OCI-LY1 (cell line): ENCODE measurements around the gene PXDN.

Experiments used
- EZH2 ChIP-seq: fragments of 200-600 bp; sonication (generic), shearing (Covaris generic); IDR thresholded peaks from 2 replicates; pipeline ENCODE4 v1.8.0; 2017; ENCODE audit warnings: borderline replicate concordance, mixed run types, mild to moderate bottlenecking, antibody characterized with exemption, low read length, moderate library complexity, mixed read lengths
- TF ChIP-seq, protein P1 (sequence below): fragments of 200-600 bp; sonication (generic), shearing (Covaris generic); IDR thresholded peaks from 2 replicates; pipeline ENCODE4 v1.5.1; 2017; ENCODE audit warnings: mild to moderate bottlenecking, antibody characterized with exemption, low read length, moderate library complexity, mixed read lengths

DNA sequence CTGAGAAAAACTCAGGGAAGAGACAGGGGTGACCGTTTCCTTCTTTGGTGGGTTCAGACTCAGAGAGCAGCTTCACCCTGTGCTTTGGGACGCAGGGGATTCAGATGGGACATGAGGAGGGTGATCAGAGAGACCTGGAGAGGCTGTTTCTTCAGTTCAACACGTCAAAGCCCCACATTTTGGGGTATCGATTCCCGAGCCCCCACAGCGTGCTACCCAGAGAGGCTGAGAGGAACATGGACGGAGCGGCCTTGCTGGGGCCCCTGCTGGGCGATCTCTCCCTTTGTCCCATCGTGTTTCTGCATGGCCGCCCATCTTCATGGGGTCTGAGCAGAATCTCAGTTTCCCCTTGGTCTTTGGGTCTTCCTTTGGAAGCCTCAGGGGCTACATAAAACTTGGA is 38.2 kb upstream of the PXDN start:
- TF ChIP-seq, protein P1, sequence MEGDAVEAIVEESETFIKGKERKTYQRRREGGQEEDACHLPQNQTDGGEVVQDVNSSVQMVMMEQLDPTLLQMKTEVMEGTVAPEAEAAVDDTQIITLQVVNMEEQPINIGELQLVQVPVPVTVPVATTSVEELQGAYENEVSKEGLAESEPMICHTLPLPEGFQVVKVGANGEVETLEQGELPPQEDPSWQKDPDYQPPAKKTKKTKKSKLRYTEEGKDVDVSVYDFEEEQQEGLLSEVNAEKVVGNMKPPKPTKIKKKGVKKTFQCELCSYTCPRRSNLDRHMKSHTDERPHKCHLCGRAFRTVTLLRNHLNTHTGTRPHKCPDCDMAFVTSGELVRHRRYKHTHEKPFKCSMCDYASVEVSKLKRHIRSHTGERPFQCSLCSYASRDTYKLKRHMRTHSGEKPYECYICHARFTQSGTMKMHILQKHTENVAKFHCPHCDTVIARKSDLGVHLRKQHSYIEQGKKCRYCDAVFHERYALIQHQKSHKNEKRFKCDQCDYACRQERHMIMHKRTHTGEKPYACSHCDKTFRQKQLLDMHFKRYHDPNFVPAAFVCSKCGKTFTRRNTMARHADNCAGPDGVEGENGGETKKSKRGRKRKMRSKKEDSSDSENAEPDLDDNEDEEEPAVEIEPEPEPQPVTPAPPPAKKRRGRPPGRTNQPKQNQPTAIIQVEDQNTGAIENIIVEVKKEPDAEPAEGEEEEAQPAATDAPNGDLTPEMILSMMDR = no peak
- no peak for TF ChIP-seq EZH2
